Liver (tissue), 3 donors: Measurements from ENCODE around the gene DNAH10.

ENCODE experiments used
- ATF3 ChIP-seq: IDR thresholded peaks from 2 replicates; pipeline ENCODE4 v1.6.1; 2016; ENCODE audit warnings: antibody characterized with exemption
- CTCF ChIP-seq: fragments of 150-350 bp; IDR thresholded peaks from 2 replicates; pipeline ENCODE4 v1.5.1; 2017; ENCODE audit warnings: improper control_type of control experiment, low read depth, low read length; ENCODE audit not compliant: missing input control
- EGR1 ChIP-seq, 2 donors: IDR thresholded peaks; 2 replicates each; pipeline ENCODE4 v1.6.1; 2016 to 2018; ENCODE audit warnings: antibody characterized with exemption in 2 of 2, low read depth in 2 of 2
- REST ChIP-seq: IDR thresholded peaks from 2 replicates; pipeline ENCODE4 v1.6.1; 2016; ENCODE audit warnings: antibody characterized with exemption, mild to moderate bottlenecking
- donor health status: healthy.
- donor health status: healthy.

DNA sequence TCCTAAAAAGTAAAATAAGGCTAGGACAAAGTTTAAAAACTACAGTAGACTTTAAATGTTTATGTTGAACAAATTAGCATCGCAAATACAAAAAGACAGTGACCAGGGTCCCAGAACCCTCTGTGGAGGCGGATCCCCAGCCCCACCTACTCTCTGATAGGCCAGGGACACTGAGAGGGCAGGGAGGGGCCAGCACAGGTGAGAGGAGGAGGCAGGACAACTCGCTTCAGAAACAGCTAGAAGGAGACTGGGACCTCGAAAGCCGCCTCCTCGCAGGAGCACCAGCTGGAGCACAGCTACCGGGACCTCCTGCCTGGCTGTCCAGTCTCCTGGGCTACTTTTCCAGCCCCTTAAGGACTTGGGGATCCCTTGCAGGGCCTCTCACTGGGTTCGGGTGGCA lies 992 bp downstream of the DNAH10 start:
- TF ChIP-seq CTCF (no peak), REST (no peak), ATF3 (no peak), EGR1 (IDR thresholded peaks at IDR 0.05; ENCODE audit: low read depth in 2 of 2) (no peak)
